HepG2 (cell line): ENCODE results near the gene PTPMT1. TPM values are rescaled to one million over a fixed set of nuclear protein-coding genes. Genes with fewer than 3 reads are reported as not detected.
A peak's percentile ranks its signal among the peaks of the same experiment; 100 is the strongest.

Source experiments
- BCLAF1 ChIP-seq: fragments of 450-650 bp; IDR thresholded peaks from 2 replicates; pipeline ENCODE4 v1.6.1; 2017; ENCODE audit warnings: mild to moderate bottlenecking
- CREB1 ChIP-seq, 2 experiments: fragments of 450-650 bp in 1 of 2; IDR thresholded peaks; 2 replicates each; pipeline ENCODE4 v1.6.1; 2016 to 2017; ENCODE audit warnings: control low read depth in 1 of 2, mild to moderate bottlenecking in 1 of 2, missing compliant biosample characterization in 1 of 2, missing genetic modification characterization in 1 of 2
- EHMT2 ChIP-seq: fragments of 200-600 bp; sonication (generic); IDR thresholded peaks from 2 replicates; pipeline ENCODE4 v1.7.0; 2017; ENCODE audit warnings: antibody characterized with exemption, low read depth, low read length, borderline replicate concordance
- FIP1L1 ChIP-seq: fragments of 200-400 bp; formaldehyde crosslinking; IDR thresholded peaks from 2 replicates; pipeline ENCODE4 v1.6.1; 2018; ENCODE audit warnings: low read depth, mild to moderate bottlenecking, low read length, moderate library complexity, borderline replicate concordance; ENCODE audit not compliant: insufficient read depth
- GTF2F1 ChIP-seq: fragments of 150-350 bp; IDR thresholded peaks from 2 replicates; pipeline ENCODE4 v1.6.1; 2014; ENCODE audit warnings: low read length
- GZF1 ChIP-seq: sonication (generic); formaldehyde crosslinking; IDR thresholded peaks from 2 replicates; pipeline ENCODE4 v1.5.1; 2020; ENCODE audit warnings: mild to moderate bottlenecking, missing genetic modification reagents
- MAFF ChIP-seq: IDR thresholded peaks from 2 replicates; pipeline ENCODE4 v1.6.1; 2011; ENCODE audit warnings: low read depth, low read length, improper control_type of control experiment
- NCOR1 ChIP-seq: fragments of 200-600 bp; sonication (generic); IDR thresholded peaks from 2 replicates; pipeline ENCODE4 v1.7.0; 2017; ENCODE audit warnings: antibody characterized with exemption, low read length, borderline replicate concordance
- POLR2A ChIP-seq, 2 experiments: IDR thresholded peaks; 2 replicates each; pipeline ENCODE4 v1.6.1; 2011; ENCODE audit warnings: low read depth in 2 of 2, low read length in 2 of 2, mild to moderate bottlenecking in 1 of 2, moderate library complexity in 1 of 2; ENCODE audit not compliant: insufficient read depth in 1 of 2
- PPARG ChIP-seq: conservative IDR thresholded peaks from 2 replicates; pipeline ENCODE4 v1.6.1; 2016; ENCODE audit warnings: missing biosample characterization, missing genetic modification reagents
- ZBTB20 ChIP-seq: sonication (generic); formaldehyde crosslinking; IDR thresholded peaks from 2 replicates; pipeline ENCODE4 v1.8.1; 2023; ENCODE audit warnings: missing genetic modification reagents, low read depth, mild to moderate bottlenecking, borderline replicate concordance
- ZBTB40 ChIP-seq, 2 experiments: fragments of 450-650 bp in 1 of 2; sonication (generic) in 1 of 2; formaldehyde crosslinking in 1 of 2; IDR thresholded peaks; 2 replicates each; pipeline versions ENCODE4 v1.6.1 to v1.8.0; 2016 to 2022; ENCODE audit warnings: antibody characterized with exemption in 1 of 2, mild to moderate bottlenecking in 1 of 2, missing genetic modification reagents in 1 of 2
- ZNF260 ChIP-seq: sonication (generic); formaldehyde crosslinking; IDR thresholded peaks from 2 replicates; pipeline ENCODE4 v1.4.0; 2020; ENCODE audit warnings: missing genetic modification reagents, low read depth, mild to moderate bottlenecking, borderline replicate concordance
- ZNF619 ChIP-seq: sonication (generic); formaldehyde crosslinking; IDR thresholded peaks from 2 replicates; pipeline ENCODE4 v1.4.0; 2020; ENCODE audit warnings: mild to moderate bottlenecking, missing genetic modification reagents
- ZNF75D ChIP-seq: sonication (generic); formaldehyde crosslinking; IDR thresholded peaks from 2 replicates; pipeline ENCODE4 v1.8.1; 2023; ENCODE audit warnings: missing genetic modification reagents, mild to moderate bottlenecking, borderline replicate concordance
- ZNF800 ChIP-seq: sonication (generic); formaldehyde crosslinking; IDR thresholded peaks from 2 replicates; pipeline ENCODE4 v1.4.0; 2020; ENCODE audit warnings: missing genetic modification reagents
- polyA plus RNA-seq, 8 experiments: library from polyadenylated mRNA; depleted of rRNA in 3 of 8; stranded (reverse) in 7 of 8; unstranded in 1 of 8; fragments of >200 nt; fragmentation: Illumina TruSeq in 4 of 8; extraction: Trizol in 4 of 8; gene quantifications; 2 replicates each; pipeline versions ENCODE4 v1.2.1 to v1.2.3, GENCODE V29; 2011 to 2016; ENCODE audit warnings: low read depth in 4 of 8, missing spikeins in 1 of 8, mixed read lengths in 1 of 8; ENCODE audit not compliant: insufficient read depth in 1 of 8
- total RNA-seq, 5 experiments: library from RNA; depleted of rRNA; stranded (reverse); fragments of >200 nt; fragmentation: Illumina TruSeq; extraction: Trizol; gene quantifications; 2 replicates each; pipeline ENCODE4 v1.2.3, GENCODE V29; 2016; ENCODE audit warnings: low read depth in 1 of 5

The PTPMT1 gene
- total and polyA plus RNA-seq, 2 of the 13 experiments (the other 11 are each of a cell fraction or from before 2014, with no cell fraction given), result 55.6 to 129 TPM

- TF ChIP-seq BCLAF1 (no peak), ZBTB20 (no peak), GTF2F1 (no peak), FIP1L1 (no peak), ZNF619 (no peak), ZNF75D (no peak), GZF1 (CRISPR knock-in tag) (no peak), PPARG (CRISPR knock-in tag) (peak; percentile 96), POLR2A (IDR thresholded peaks at IDR 0.05; ENCODE audit: insufficient read depth in 1 of 2, low read depth in 2 of 2, low read length in 2 of 2) (no peak), ZNF800 (0 out of 2 replicates have a peak, but pooled peaks have one; percentile 14), NCOR1 (no peak), ZNF260 (CRISPR knock-in tag) (no peak), EHMT2 (peak; percentile 71; the same call in 1 of the 2 replicates), CREB1 (IDR thresholded peaks at IDR 0.05) (no peak), CREB1 (CRISPR knock-in tag; IDR thresholded peaks at IDR 0.05) (no peak), MAFF (no peak), ZBTB40 (IDR thresholded peaks at IDR 0.05) (no peak), ZBTB40 (CRISPR knock-in tag; IDR thresholded peaks at IDR 0.05) (no peak)
- TF ChIP-seq, all 625 proteins: peak for 18
Measured at GRCh38 chr11:47551086-47551485, 14.3 kb upstream of the PTPMT1 start (continued).
